H9 (cell line): Measurements from ENCODE around the gene SLCO3A1. TPM values are rescaled to one million over a fixed set of nuclear protein-coding genes. Genes with fewer than 3 reads are reported as not detected.

ENCODE experiments used
- DNase-seq: peaks from one replicate; pipeline ENCODE4 v3.0.0-alpha.2; 2017
- H2AFZ ChIP-seq: one replicate; pipeline ENCODE4 v1.6.1; 2013; ENCODE audit warnings: mild to moderate bottlenecking, low read length, control low read depth, moderate library complexity
- H2AK5ac ChIP-seq: 2 replicates; pipeline ENCODE4 v1.6.1; 2013; ENCODE audit warnings: low read length, control low read depth, mixed read lengths; ENCODE audit not compliant: insufficient read length
- H2BK120ac ChIP-seq: one replicate; pipeline ENCODE4 v1.6.1; 2013; ENCODE audit warnings: low read depth, mild to moderate bottlenecking, low read length, control low read depth, inconsistent platforms; ENCODE audit not compliant: poor library complexity, severe bottlenecking
- H2BK12ac ChIP-seq: 2 replicates; pipeline ENCODE4 v1.6.1; 2013; ENCODE audit warnings: low read length, control low read depth, mixed read lengths, low read depth; ENCODE audit not compliant: insufficient read length
- H2BK15ac ChIP-seq: 2 replicates; pipeline ENCODE4 v1.6.1; 2013; ENCODE audit warnings: low read depth, low read length, control low read depth
- H2BK20ac ChIP-seq: one replicate; pipeline ENCODE4 v1.6.1; 2013; ENCODE audit warnings: low read depth, mild to moderate bottlenecking, low read length, control low read depth, inconsistent platforms; ENCODE audit not compliant: poor library complexity, severe bottlenecking
- H2BK5ac ChIP-seq: 2 replicates; pipeline ENCODE4 v1.6.1; 2013; ENCODE audit warnings: low read length, control low read depth, mixed read lengths; ENCODE audit not compliant: insufficient read length
- H3K14ac ChIP-seq: 2 replicates; pipeline ENCODE4 v1.6.1; 2013; ENCODE audit warnings: low read length, control low read depth; ENCODE audit not compliant: insufficient read depth
- H3K18ac ChIP-seq: 2 replicates; pipeline ENCODE4 v1.6.1; 2013; ENCODE audit warnings: low read depth, mild to moderate bottlenecking, mixed read lengths, low read length, control low read depth; ENCODE audit not compliant: insufficient read length
- H3K23ac ChIP-seq: 2 replicates; pipeline ENCODE4 v1.6.1; 2013; ENCODE audit warnings: low read length, control low read depth, mixed read lengths, low read depth; ENCODE audit not compliant: insufficient read length
- H3K23me2 ChIP-seq: 2 replicates; pipeline ENCODE4 v1.6.1; 2013; ENCODE audit warnings: low read depth, mild to moderate bottlenecking, mixed read lengths, low read length, control low read depth; ENCODE audit not compliant: insufficient read length, poor library complexity, severe bottlenecking
- H3K27ac ChIP-seq: 2 replicates; pipeline ENCODE4 v1.5.1; 2013; ENCODE audit warnings: low read length, control low read depth, mixed read lengths, low read depth; ENCODE audit not compliant: insufficient read length
- H3K27me3 ChIP-seq: 2 replicates; pipeline ENCODE4 v1.6.1; 2013; ENCODE audit warnings: low read length, control low read depth, inconsistent platforms; ENCODE audit not compliant: insufficient read depth
- H3K4ac ChIP-seq: 2 replicates; pipeline ENCODE4 v1.6.1; 2013; ENCODE audit warnings: low read depth, mild to moderate bottlenecking, control low read depth, inconsistent platforms, low read length, moderate library complexity
- H3K4me1 ChIP-seq: 2 replicates; pipeline ENCODE4 v1.6.1; 2013; ENCODE audit warnings: low read length, control low read depth, inconsistent platforms; ENCODE audit not compliant: insufficient read depth
- H3K4me2 ChIP-seq: 2 replicates; pipeline ENCODE4 v1.6.1; 2013; ENCODE audit warnings: low read length, control low read depth, mixed read lengths; ENCODE audit not compliant: insufficient read length, insufficient read depth
- H3K56ac ChIP-seq: 2 replicates; pipeline ENCODE4 v1.6.1; 2013; ENCODE audit warnings: low read depth, mild to moderate bottlenecking, mixed read lengths, low read length, control low read depth; ENCODE audit not compliant: insufficient read length
- H3K79me1 ChIP-seq: 2 replicates; pipeline ENCODE4 v1.6.1; 2013; ENCODE audit warnings: low read depth, mild to moderate bottlenecking, moderate library complexity, low read length, control low read depth, inconsistent platforms; ENCODE audit not compliant: insufficient read depth, poor library complexity, severe bottlenecking
- H3K79me2 ChIP-seq: 2 replicates; pipeline ENCODE4 v1.6.1; 2013; ENCODE audit warnings: low read length, control low read depth, inconsistent platforms; ENCODE audit not compliant: insufficient read depth
- H3K9ac ChIP-seq: 2 replicates; pipeline ENCODE4 v1.6.1; 2013; ENCODE audit warnings: low read length, control low read depth, mixed read lengths; ENCODE audit not compliant: insufficient read length; ENCODE audit errors: extremely low read depth
- H3K9me3 ChIP-seq: one replicate; pipeline ENCODE4 v1.6.1; 2013; ENCODE audit warnings: low read depth, low read length, inconsistent platforms; ENCODE audit not compliant: control insufficient read depth
- H3T11ph ChIP-seq: one replicate; pipeline ENCODE4 v1.6.1; 2013; ENCODE audit warnings: mild to moderate bottlenecking, low read length, control low read depth, inconsistent platforms
- H4K20me1 ChIP-seq: one replicate; pipeline ENCODE4 v1.6.1; 2013; ENCODE audit not compliant: control insufficient read depth, insufficient read length, insufficient read depth
- H4K5ac ChIP-seq: 2 replicates; pipeline ENCODE4 v1.6.1; 2013; ENCODE audit warnings: low read depth, mild to moderate bottlenecking, mixed read lengths, low read length, control low read depth; ENCODE audit not compliant: insufficient read length
- H4K8ac ChIP-seq: replicated peaks from 2 replicates; pipeline ENCODE4 v1.6.1; 2013; ENCODE audit warnings: low read length, control low read depth, mixed read lengths, low read depth; ENCODE audit not compliant: insufficient read length
- H4K91ac ChIP-seq: 2 replicates; pipeline ENCODE4 v1.6.1; 2013; ENCODE audit warnings: low read depth, mild to moderate bottlenecking, moderate library complexity, mixed read lengths, low read length, control low read depth; ENCODE audit not compliant: insufficient read length
- H3K27ac Mint-ChIP-seq, 3 experiments: 2 replicates in 2 of 3; 3 replicates in 1 of 3; pipeline ENCODE4 v1.8.0; 2020 to 2021; ENCODE audit warnings: mixed read lengths in 3 of 3, mild to moderate bottlenecking in 1 of 3, moderate library complexity in 1 of 3
- H3K27me3 Mint-ChIP-seq: 2 replicates; pipeline ENCODE4 v1.8.0; 2021; ENCODE audit warnings: low read depth, mild to moderate bottlenecking, moderate library complexity, mixed read lengths
- H3K36me3 Mint-ChIP-seq, 3 experiments: 2 replicates in 2 of 3; 3 replicates in 1 of 3; pipeline ENCODE4 v1.8.0; 2020 to 2021; ENCODE audit warnings: low read depth in 3 of 3, mixed read lengths in 3 of 3; ENCODE audit not compliant: insufficient read depth in 1 of 3
- H3K4me1 Mint-ChIP-seq, 2 experiments: 2 replicates each; pipeline ENCODE4 v1.8.0; 2020; ENCODE audit warnings: mixed read lengths in 2 of 2
- H3K4me3 Mint-ChIP-seq, 2 experiments: 2 replicates in 1 of 2; 3 replicates in 1 of 2; pipeline ENCODE4 v1.8.0; 2020 to 2021; ENCODE audit warnings: mild to moderate bottlenecking in 2 of 2, mixed read lengths in 2 of 2, moderate library complexity in 1 of 2
- H3K9me3 Mint-ChIP-seq, 2 experiments: 2 replicates in 1 of 2; 3 replicates in 1 of 2; pipeline ENCODE4 v1.8.0; 2020; ENCODE audit warnings: mild to moderate bottlenecking in 2 of 2, mixed read lengths in 2 of 2, moderate library complexity in 1 of 2
- CTCF ChIP-seq: fragments of 200-600 bp; sonication (generic); conservative IDR thresholded peaks from 3 replicates; pipeline ENCODE4 v1.8.0; 2021; ENCODE audit warnings: antibody characterized with exemption, mild to moderate bottlenecking
- WGBS: extraction: QIAGEN DNeasy Blood & Tissue Kit; methylation state at CpG from one replicate; pipeline ENCODE4 v1.1.7; 2013; ENCODE audit warnings: missing lambda C conversion rate, low lambda C conversion rate, mixed read lengths; ENCODE audit not compliant: insufficient read length; ENCODE audit errors: extremely low coverage; 5-methylcytosine and 5-hydroxymethylcytosine counted together
- total RNA-seq: library from RNA; stranded (reverse); gene quantifications from 2 replicates; pipeline ENCODE4 v1.2.1, GENCODE V29; 2021

SLCO3A1 gene
- total RNA-seq, 1 experiment from 2014 or later, result 9.4 TPM

- Histone ChIP-seq H4K8ac (no peak overlapping the region), H2BK15ac (no peak overlapping the region), H4K91ac (no peak overlapping the region), H3K79me2 (no peaks in the 10 kb centered on the region), H3K9ac (no peak overlapping the region), H3K4me2 (no peak overlapping the region), H3K27me3 (no peaks in the 10 kb centered on the region), H3K27ac (no peak overlapping the region), H3K23ac (no peak overlapping the region), H3K9me3 (no peaks in the 10 kb centered on the region), H2BK20ac (no peak overlapping the region), H3K4me1 (peaks cover 2% of the 10 kb centered on the region; the same call in 1 of the 2 replicates), H2BK120ac (no peak overlapping the region), H2BK5ac (no peak overlapping the region), H4K20me1 (no peaks in the 10 kb centered on the region), H4K5ac (no peak overlapping the region), H3K14ac (no peak overlapping the region), H3K79me1 (no peaks in the 10 kb centered on the region), H3K4ac (no peak overlapping the region), H3K18ac (no peak overlapping the region), H3K56ac (no peak overlapping the region), H2AK5ac (no peak overlapping the region), H3K23me2 (no peaks in the 10 kb centered on the region), H3T11ph (no peak overlapping the region), H2AFZ (no peak overlapping the region), H2BK12ac (no peak overlapping the region)
- peaks cover 3 to 11% of the 10 kb centered on the region in 2 experiments; a peak in 3 of 5 replicates for H3K9me3 Mint-ChIP-seq
- peaks cover 0 to 15% (median 0%) of the 10 kb centered on the region in 3 experiments; a peak in 4 of 7 replicates for H3K36me3 Mint-ChIP-seq
- H3K4me3 Mint-ChIP-seq, result no peak overlapping the region
- no peak for DNase-seq
- TF ChIP-seq CTCF, result no peak
- WGBS, result no CpG with 5 or more reads among the region's 15 CpGs
- H3K27ac Mint-ChIP-seq, result no peak overlapping the region
- H3K4me1 Mint-ChIP-seq, result peaks cover 13 to 19% of the 10 kb centered on the region in 2 experiments
- H3K27me3 Mint-ChIP-seq, result no peaks in the 10 kb centered on the region
These were observed 19.0 kb downstream of the SLCO3A1 start for GRCh38 chr15:91872356-91873137.
